ENCODE measurements around the gene GNG4.

GRCh38 chr1:235601104-235601503, 48.5 kb downstream of the GNG4 start:
- TF ChIP-seq POLR2A (IDR thresholded peaks at IDR 0.05; ENCODE audit: low read depth, low read length): no peak
- TF ChIP-seq POLR2AphosphoS5 (IDR thresholded peaks at IDR 0.05; ENCODE audit: low read depth, low read length): no peak
- TF ChIP-seq PAX5 (IDR thresholded peaks at IDR 0.05; ENCODE audit: insufficient read depth, low read length, severe bottlenecking): no peak
